CD4-positive, alpha-beta T cell (primary cell): Measurements from ENCODE around the gene CTPS2. TPM values are rescaled to one million over a fixed set of nuclear protein-coding genes. Genes with fewer than 3 reads are reported as not detected.

Experiments
- ATAC-seq: fragments of 200-7000 bp; cut with Tn5 transposase; one replicate; pipeline ENCODE4 v1.10.0; 2022; ENCODE audit warnings: mild to moderate bottlenecking; ENCODE audit not compliant: poor library complexity
- CTCF ChIA-PET: fragments of 350-600 bp; sonication (Branson Sonifier 250); formaldehyde crosslinking; loops from one replicate; lab custom pipeline; 2021; ENCODE audit warnings: antibody characterized with exemption, inconsistent platforms; lab: Charles Lee
- POLR2A ChIA-PET: fragments of 350-600 bp; sonication (Branson Sonifier 250); formaldehyde crosslinking; loops from one replicate; lab custom pipeline; 2021; ENCODE audit warnings: antibody characterized with exemption, inconsistent platforms; lab: Charles Lee
- DNase-seq, 14 experiments: peaks; one replicate each; pipeline ENCODE4 v3.0.0-alpha.2; 2013 to 2020; ENCODE audit warnings: mixed read lengths in 2 of 14
- H3K27ac ChIP-seq, 2 donors: one replicate each; pipeline versions ENCODE4 v1.5.1 to v1.7.0; 2013; ENCODE audit warnings: low read length in 2 of 2, low read depth in 1 of 2, mild to moderate bottlenecking in 1 of 2
- H3K27me3 ChIP-seq, 2 experiments: 1 replicate in 1 of 2; 2 replicates in 1 of 2; pipeline versions ENCODE4 v1.6.1 to v1.7.0; 2013; ENCODE audit warnings: low read length in 2 of 2, control low read depth in 1 of 2, mild to moderate bottlenecking in 1 of 2, moderate library complexity in 1 of 2; ENCODE audit not compliant: insufficient read depth in 2 of 2, control insufficient read depth in 1 of 2
- H3K36me3 ChIP-seq: one replicate; pipeline ENCODE4 v1.6.1; 2013; ENCODE audit warnings: low read length, control low read depth; ENCODE audit not compliant: insufficient read depth
- H3K4me1 ChIP-seq: one replicate; pipeline ENCODE4 v1.6.1; 2013; ENCODE audit warnings: low read length, control low read depth; ENCODE audit not compliant: insufficient read depth
- H3K4me3 ChIP-seq: one replicate; pipeline ENCODE4 v1.5.1; 2013; ENCODE audit warnings: mild to moderate bottlenecking, low read length, moderate library complexity
- H3K9me3 ChIP-seq, 2 experiments: 1 replicate in 1 of 2; 2 replicates in 1 of 2; pipeline versions ENCODE4 v1.6.1 to v1.7.0; 2013; ENCODE audit warnings: low read length in 2 of 2, mild to moderate bottlenecking in 2 of 2, control low read depth in 1 of 2, moderate library complexity in 1 of 2; ENCODE audit not compliant: control insufficient read depth in 1 of 2, insufficient read depth in 1 of 2
- H3K27ac Mint-ChIP-seq: one replicate; pipeline ENCODE4 v1.8.0; 2020; ENCODE audit warnings: mixed read lengths
- H3K27me3 Mint-ChIP-seq: one replicate; pipeline ENCODE4 v1.8.0; 2021; ENCODE audit warnings: mixed read lengths
- H3K36me3 Mint-ChIP-seq: one replicate; pipeline ENCODE4 v1.8.0; 2021; ENCODE audit warnings: low read depth, mixed read lengths
- H3K4me1 Mint-ChIP-seq: one replicate; pipeline ENCODE4 v1.8.0; 2021; ENCODE audit warnings: low read depth, mixed read lengths
- H3K4me3 Mint-ChIP-seq: one replicate; pipeline ENCODE4 v1.8.0; 2020; ENCODE audit warnings: mild to moderate bottlenecking, mixed read lengths
- H3K9me3 Mint-ChIP-seq: one replicate; pipeline ENCODE4 v1.8.0; 2020; ENCODE audit warnings: mixed read lengths
- CTCF ChIP-seq: fragments of 200-600 bp; IDR thresholded peaks from one replicate; pipeline ENCODE4 v1.8.0; 2022; ENCODE audit warnings: antibody characterized with exemption, mild to moderate bottlenecking
- intact Hi-C, 2 experiments: fragments of 100-400 bp; cut with DNase I in 1 of 2; cut with micrococcal nuclease in 1 of 2; formaldehyde crosslinking; loops; one replicate each; pipeline versions ENCODE4 v1.15.1 to v1.9.0; 2023 to 2025; cut with DNase I, micrococcal nuclease
- total RNA-seq, 174 experiments: library from RNA in 2 of 174; stranded (reverse) in 2 of 174; gene quantifications; one replicate each; pipeline ENCODE4 v1.2.3 and lab custom pipeline; 2021 to 2026

Gene CTPS2
- total RNA-seq, 2 experiments from 2014 or later, result 3.8 to 4.6 TPM

GRCh38 chrX:16593801-16594200 lies 118.7 kb downstream of the CTPS2 start:
- Histone ChIP-seq H3K36me3 (peaks cover 2% of the 10 kb centered on the region), H3K4me1 (peaks cover 6% of the 10 kb centered on the region), H3K4me3 (no peak overlapping the region), H3K27me3 (no peaks in the 10 kb centered on the region), H3K9me3 (no peaks in the 10 kb centered on the region), H3K27ac (no peak overlapping the region)
- ChIA-PET POLR2A (interaction anchor here (0.6 kb wide), 1 partner anchor 12 kb away, joined by 3 read pairs; no protein-coding TSS in a partner anchor), CTCF (no interaction called here)
- H3K36me3 Mint-ChIP-seq, result no peaks in the 10 kb centered on the region
- no peak overlapping the region for H3K4me3 Mint-ChIP-seq
- ATAC-seq (no peak), DNase-seq (no peak)
- no peak for TF ChIP-seq CTCF
- intact Hi-C loops, result no loop called here
- H3K27ac Mint-ChIP-seq, result peak overlapping the region; percentile 67
- peaks cover 16% of the 10 kb centered on the region for H3K4me1 Mint-ChIP-seq
- H3K9me3 Mint-ChIP-seq, result no peaks in the 10 kb centered on the region
- H3K27me3 Mint-ChIP-seq, result no peaks in the 10 kb centered on the region

GRCh38 chrX:16592194-16592770 lies 120.2 kb downstream of the CTPS2 start:
- intact Hi-C loops, result no loop called here
- Mint-ChIP-seq H3K36me3 (peaks cover 6% of the 10 kb centered on the region), H3K9me3 (no peaks in the 10 kb centered on the region), H3K4me1 (peaks cover 16% of the 10 kb centered on the region), H3K4me3 (no peak overlapping the region), H3K27me3 (no peaks in the 10 kb centered on the region), H3K27ac (no peak overlapping the region)
- Histone ChIP-seq H3K27me3 (no peaks in the 10 kb centered on the region), H3K4me1 (peaks cover 6% of the 10 kb centered on the region), H3K36me3 (peaks cover 2% of the 10 kb centered on the region), H3K9me3 (no peaks in the 10 kb centered on the region), H3K27ac (no peak overlapping the region), H3K4me3 (no peak overlapping the region)
- POLR2A ChIA-PET, result no interaction called here
- DNase-seq (no peak), ATAC-seq (no peak)
- no peak for TF ChIP-seq CTCF
- CTCF ChIA-PET, result no interaction called here

- Histone ChIP-seq H3K36me3 (peaks cover 2% of the 10 kb centered on the region), H3K9me3 (no peaks in the 10 kb centered on the region), H3K27me3 (no peaks in the 10 kb centered on the region), H3K4me1 (peaks cover 6% of the 10 kb centered on the region), H3K27ac (no peak overlapping the region), H3K4me3 (no peak overlapping the region)
- Mint-ChIP-seq H3K4me1 (peaks cover 16% of the 10 kb centered on the region), H3K27me3 (no peaks in the 10 kb centered on the region), H3K36me3 (peaks cover 6% of the 10 kb centered on the region), H3K9me3 (no peaks in the 10 kb centered on the region), H3K4me3 (no peak overlapping the region), H3K27ac (no peak overlapping the region)
- ATAC-seq (no peak), DNase-seq (no peak)
- intact Hi-C loops, result no loop called here
- ChIA-PET POLR2A (no interaction called here), CTCF (interaction anchor here (0.5 kb wide), 1 partner anchor 55 kb away, joined by 3 read pairs; no protein-coding TSS in a partner anchor)
- TF ChIP-seq CTCF, result no peak
These were observed 122.6 kb downstream of the CTPS2 start for GRCh38 chrX:16589826-16590225.
